T-cell (primary cell): ENCODE data around the gene HSD17B8. TPM values are rescaled to one million over a fixed set of nuclear protein-coding genes. Genes with fewer than 3 reads are reported as not detected.

Source experiments
- ATAC-seq, 4 experiments: fragments of 200-7000 bp in 3 of 4; fragments of 150-1000 bp in 1 of 4; cut with Tn5 transposase; replicated peaks in 1 of 4; 1 replicate in 3 of 4; 2 replicates in 1 of 4; pipeline ENCODE4 v1.10.0; 2021; ENCODE audit warnings: moderate library complexity in 3 of 4, mild to moderate bottlenecking in 2 of 4, moderate number of reproducible peaks in 1 of 4
- CTCF ChIA-PET, 2 donors: fragments of 300-600 bp; sonication (Branson Sonifier 250); formaldehyde crosslinking; loops; one replicate each; lab custom pipeline; 2022; ENCODE audit warnings: antibody characterized with exemption in 2 of 2; lab: Charles Lee
- POLR2A ChIA-PET, 2 donors: fragments of 300-600 bp; sonication (Branson Sonifier 250); formaldehyde crosslinking; loops; one replicate each; lab custom pipeline; 2022; ENCODE audit warnings: antibody characterized with exemption in 2 of 2; lab: Charles Lee
- DNase-seq, 35 experiments: peaks; one replicate each; pipeline versions ENCODE4 v3.0.0 to v3.0.0-alpha.2; 2013 to 2023
- H3K27ac ChIP-seq: one replicate; pipeline ENCODE4 v1.5.1; 2013; ENCODE audit warnings: low read length
- H3K27me3 ChIP-seq, 2 experiments: replicated peaks in 1 of 2; 1 replicate in 1 of 2; 2 replicates in 1 of 2; pipeline versions ENCODE4 v1.6.1 to v1.7.0; 2013; ENCODE audit warnings: low read length in 1 of 2, mixed read lengths in 1 of 2; ENCODE audit not compliant: control insufficient read depth in 2 of 2, insufficient read depth in 2 of 2; ENCODE audit errors: extremely low read depth in 1 of 2
- H3K36me3 ChIP-seq, 2 donors: 1 replicate in 1 of 2; 2 replicates in 1 of 2; pipeline versions ENCODE4 v1.6.1 to v1.7.0; 2013; ENCODE audit warnings: low read length in 1 of 2; ENCODE audit not compliant: control insufficient read depth in 2 of 2, insufficient read depth in 1 of 2; ENCODE audit errors: extremely low read depth in 1 of 2
- H3K4me1 ChIP-seq, 2 experiments: 1 replicate in 1 of 2; 2 replicates in 1 of 2; pipeline versions ENCODE4 v1.6.1 to v1.7.0; 2013; ENCODE audit warnings: low read length in 2 of 2, mixed read lengths in 1 of 2; ENCODE audit not compliant: insufficient read depth in 2 of 2, control insufficient read depth in 1 of 2; ENCODE audit errors: extremely low read depth in 1 of 2
- H3K4me3 ChIP-seq, 2 donors: 1 replicate in 1 of 2; 2 replicates in 1 of 2; pipeline versions ENCODE4 v1.5.1 to v1.7.0; 2013; ENCODE audit warnings: mild to moderate bottlenecking in 2 of 2, low read length in 1 of 2, moderate library complexity in 1 of 2; ENCODE audit not compliant: control insufficient read depth in 1 of 2; ENCODE audit errors: extremely low read depth in 1 of 2
- H3K9me3 ChIP-seq: 2 replicates; pipeline ENCODE4 v1.7.0; 2013
- H3K27ac Mint-ChIP-seq, 2 donors: one replicate each; pipeline ENCODE4 v1.8.0; 2020 to 2021; ENCODE audit warnings: mild to moderate bottlenecking in 2 of 2, mixed read lengths in 2 of 2
- H3K27me3 Mint-ChIP-seq, 2 donors: one replicate each; pipeline ENCODE4 v1.8.0; 2021 to 2022; ENCODE audit warnings: mixed read lengths in 2 of 2
- H3K36me3 Mint-ChIP-seq: one replicate; pipeline ENCODE4 v1.8.0; 2021; ENCODE audit warnings: mixed read lengths
- H3K4me1 Mint-ChIP-seq, 3 donors: one replicate each; pipeline ENCODE4 v1.8.0; 2020 to 2022; ENCODE audit warnings: mixed read lengths in 3 of 3, mild to moderate bottlenecking in 1 of 3
- H3K4me3 Mint-ChIP-seq, 3 donors: one replicate each; pipeline ENCODE4 v1.8.0; 2020 to 2022; ENCODE audit warnings: mild to moderate bottlenecking in 3 of 3, mixed read lengths in 3 of 3, moderate library complexity in 3 of 3
- H3K9me3 Mint-ChIP-seq, 3 donors: one replicate each; pipeline ENCODE4 v1.8.0; 2020 to 2022; ENCODE audit warnings: mixed read lengths in 3 of 3
- WGBS: methylation state at CpG from one replicate; pipeline ENCODE4 v1.1.5; 2013; ENCODE audit warnings: missing lambda C conversion rate; ENCODE audit not compliant: insufficient coverage; 5-methylcytosine and 5-hydroxymethylcytosine counted together
- total RNA-seq, 35 experiments: library from RNA in 6 of 35; stranded (reverse) in 6 of 35; fragments of 120-200 nt in 1 of 35; gene quantifications; one replicate each; pipeline versions ENCODE4 v1.2.1 to v1.2.4 and lab custom pipeline; 2013 to 2026

The HSD17B8 gene
- total RNA-seq, 5 donors from 2014 or later (not counting 1 experiment from before 2014, with no cell fraction given) = 13.9 to 27.7 (median 24.4) TPM

DNA sequence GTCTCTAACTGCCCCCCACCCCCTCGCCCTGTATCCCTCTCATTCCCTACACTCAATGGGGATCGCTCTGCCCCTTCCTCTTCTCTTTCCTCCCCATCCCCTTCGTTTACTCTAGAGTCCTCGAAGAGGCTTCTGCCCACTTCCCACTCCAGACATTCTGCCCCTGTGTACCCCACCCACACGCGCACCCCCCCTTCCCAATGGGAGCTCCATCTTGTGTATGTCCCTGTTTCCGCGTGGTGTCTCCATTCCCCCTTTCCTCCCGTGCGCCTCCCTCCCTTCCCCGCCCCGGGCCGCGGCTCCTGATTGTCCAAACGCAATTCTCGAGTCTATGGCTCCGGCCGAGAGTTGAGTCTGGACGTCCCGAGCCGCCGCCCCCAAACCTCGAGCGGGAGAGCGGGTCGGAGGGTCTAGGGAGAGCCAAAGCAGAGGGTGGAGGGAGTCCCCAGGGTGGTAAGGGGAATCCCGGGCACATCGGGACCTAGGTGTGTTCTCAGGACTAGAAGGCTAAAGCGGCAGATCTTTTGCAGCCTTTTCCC is 3.2 kb downstream of the HSD17B8 start:
- peaks cover 29% of the 10 kb centered on the region for H3K36me3 Mint-ChIP-seq
- Histone ChIP-seq H3K9me3 (no peaks in the 10 kb centered on the region), H3K4me3 (peak overlapping the region; percentile 84 to 98), H3K4me1 (peaks cover 13 to 46% of the 10 kb centered on the region in 2 experiments), H3K36me3 (peaks cover 0 to 37% of the 10 kb centered on the region in 2 donors), H3K27ac (peak overlapping the region; percentile 93), H3K27me3 (peaks cover 0 to 12% of the 10 kb centered on the region in 2 experiments)
- WGBS = 5% methylated on average over 17 of the region's 29 CpGs
- peak overlapping the region; percentile 80 to 84 for H3K27ac Mint-ChIP-seq
- ChIA-PET CTCF (interaction anchor here (0.5 to 1.3 kb wide), 4 partner anchors 11 to 43 kb away, joined by 3 to 15 read pairs (median 4); no protein-coding TSS in a partner anchor), POLR2A (interaction anchor here (0.6 to 0.7 kb wide), 2 partner anchors 41 to 64 kb away, joined by 3 read pairs; no protein-coding TSS in a partner anchor)
- H3K4me1 Mint-ChIP-seq = peaks cover 51 to 57% (median 53%) of the 10 kb centered on the region in 3 donors
- H3K9me3 Mint-ChIP-seq = no peaks in the 10 kb centered on the region
- no peak for ATAC-seq
- DNase-seq = peak in 1 of 35 experiments; percentile 56
- peak overlapping the region; percentile 81 to 89 (median 87) for H3K4me3 Mint-ChIP-seq
- peaks cover 0 to 11% of the 10 kb centered on the region in 2 donors for H3K27me3 Mint-ChIP-seq

DNA sequence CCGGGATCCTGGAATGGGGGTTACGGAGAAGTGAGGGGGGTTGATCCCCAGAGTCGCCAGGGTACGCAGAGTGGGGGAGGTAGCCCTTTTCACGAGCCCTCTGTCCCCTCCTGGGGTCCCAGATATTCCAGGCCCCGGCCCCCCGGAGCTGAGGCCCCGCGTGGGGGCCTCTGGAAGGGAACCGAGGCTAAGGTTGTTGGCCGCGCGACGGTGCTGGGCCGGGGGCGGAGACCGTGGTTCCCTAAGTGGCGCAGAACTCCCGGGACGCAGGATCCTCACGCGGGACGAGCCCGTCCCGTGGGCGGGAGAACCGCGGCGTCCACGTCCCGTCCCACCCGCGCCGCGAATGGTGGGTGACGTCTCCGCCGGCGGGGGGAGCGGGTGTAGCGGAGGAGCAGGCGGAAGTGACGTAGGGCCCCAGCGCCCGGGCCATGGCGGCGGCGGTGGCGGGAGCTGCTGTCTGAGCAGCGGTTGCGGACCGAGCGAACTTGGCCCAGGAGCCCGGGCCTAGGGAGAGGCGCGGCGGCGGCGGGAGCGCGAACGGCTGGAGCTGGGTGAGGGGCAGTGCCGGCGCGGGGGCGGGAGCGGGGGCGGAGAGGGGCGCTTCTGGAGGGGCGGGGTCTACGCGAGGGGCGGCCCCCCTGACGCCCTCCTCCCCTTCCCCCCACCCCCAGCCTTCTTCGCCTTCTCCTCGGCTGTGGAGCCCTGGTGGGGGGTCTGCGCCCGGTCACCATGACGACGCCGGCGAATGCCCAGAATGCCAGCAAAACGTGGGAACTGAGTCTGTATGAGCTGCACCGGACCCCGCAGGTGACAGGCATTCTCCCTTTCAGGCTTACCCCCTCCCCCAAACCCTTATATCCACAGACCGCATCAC is 3.9 kb downstream of the HSD17B8 start, which contains the start of gene RING1:
RING1 (plus strand) TSS at position 410 of the 877 bp plus-strand sequence; CDS start at position 733, 323 bp downstream.
- Mint-ChIP-seq H3K4me3 (peak within 1 kb of the TSS; percentile 81 to 89 (median 87)), H3K36me3 (peaks cover 22% of the 10 kb centered on the region), H3K9me3 (no peaks in the 10 kb centered on the region), H3K4me1 (peaks cover 51 to 57% (median 53%) of the 10 kb centered on the region in 3 donors), H3K27ac (peak within 1 kb of the TSS; percentile 83 to 84), H3K27me3 (peaks cover 0 to 18% of the 10 kb centered on the region in 2 donors)
- whole genome bisulfite sequencing = under 1% methylated on average over 69 of the region's 86 CpGs
- ChIA-PET CTCF (interaction anchor here (0.5 to 1.3 kb wide), 8 partner anchors 10 to 267 kb away, joined by 3 to 15 read pairs (median 3); no protein-coding TSS in a partner anchor), POLR2A (interaction anchor here (0.6 to 1.1 kb wide), 6 partner anchors 26 to 355 kb away, joined by 3 to 4 read pairs (median 4); partner anchors contain the start of gene TAP1 (in 1 of the 2))
- ATAC-seq = peak; percentile 64 to 75 (median 68)
- Histone ChIP-seq H3K27me3 (peaks cover 0 to 18% of the 10 kb centered on the region in 2 experiments), H3K27ac (peak within 1 kb of the TSS; percentile 93), H3K9me3 (no peaks in the 10 kb centered on the region), H3K36me3 (peaks cover 0 to 30% of the 10 kb centered on the region in 2 donors), H3K4me3 (peak within 1 kb of the TSS; percentile 84 to 98), H3K4me1 (peaks cover 13 to 53% of the 10 kb centered on the region in 2 experiments)
- DNase-seq = peak; percentile 74 to 94 (median 85)

DNA sequence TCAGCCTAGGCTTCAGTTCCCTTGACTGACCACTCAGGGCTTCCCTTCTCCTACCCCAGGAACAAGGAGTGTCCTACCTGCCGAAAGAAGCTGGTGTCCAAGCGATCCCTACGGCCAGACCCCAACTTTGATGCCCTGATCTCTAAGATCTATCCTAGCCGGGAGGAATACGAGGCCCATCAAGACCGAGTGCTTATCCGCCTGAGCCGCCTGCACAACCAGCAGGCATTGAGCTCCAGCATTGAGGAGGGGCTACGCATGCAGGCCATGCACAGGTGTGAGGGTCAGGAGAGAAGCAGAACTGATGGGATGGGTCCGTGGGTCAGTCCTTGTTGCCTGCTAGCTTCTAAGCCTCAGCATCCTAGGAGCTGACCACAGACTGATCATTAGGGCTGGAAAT is 5.4 kb downstream of the HSD17B8 start:
- Mint-ChIP-seq H3K4me3 (peak overlapping the region in 2 of 3 donors; percentile 87 to 89), H3K27me3 (peaks cover 10 to 25% of the 10 kb centered on the region in 2 donors), H3K4me1 (peaks cover 50 to 58% (median 50%) of the 10 kb centered on the region in 3 donors), H3K27ac (no peak overlapping the region), H3K36me3 (peaks cover 20% of the 10 kb centered on the region), H3K9me3 (no peaks in the 10 kb centered on the region)
- ATAC-seq (no peak), DNase-seq (no peak)
- 95% methylated on average over 7 of the region's 10 CpGs for WGBS
- CTCF ChIA-PET = no interaction called here
- H3K4me1 ChIP-seq = peaks cover 10 to 46% of the 10 kb centered on the region in 2 experiments
- H3K4me3 ChIP-seq = no peak overlapping the region
- POLR2A ChIA-PET = interaction anchor here in 1 of 2 donors (0.6 kb wide), 1 partner anchor 159 kb away, joined by 4 read pairs; no protein-coding TSS in a partner anchor
- H3K27ac ChIP-seq = no peak overlapping the region
- peaks cover 0 to 24% of the 10 kb centered on the region in 2 donors for H3K36me3 ChIP-seq
- no peaks in the 10 kb centered on the region for H3K9me3 ChIP-seq
- peaks cover 0 to 29% of the 10 kb centered on the region in 2 experiments for H3K27me3 ChIP-seq

DNA sequence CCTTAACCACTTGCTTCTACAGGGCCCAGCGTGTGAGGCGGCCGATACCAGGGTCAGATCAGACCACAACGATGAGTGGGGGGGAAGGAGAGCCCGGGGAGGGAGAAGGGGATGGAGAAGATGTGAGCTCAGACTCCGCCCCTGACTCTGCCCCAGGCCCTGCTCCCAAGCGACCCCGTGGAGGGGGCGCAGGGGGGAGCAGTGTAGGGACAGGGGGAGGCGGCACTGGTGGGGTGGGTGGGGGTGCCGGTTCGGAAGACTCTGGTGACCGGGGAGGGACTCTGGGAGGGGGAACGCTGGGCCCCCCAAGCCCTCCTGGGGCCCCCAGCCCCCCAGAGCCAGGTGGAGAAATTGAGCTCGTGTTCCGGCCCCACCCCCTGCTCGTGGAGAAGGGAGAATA is 6.7 kb downstream of the HSD17B8 start:
- Mint-ChIP-seq H3K4me3 (no peak overlapping the region), H3K4me1 (peaks cover 37 to 45% (median 39%) of the 10 kb centered on the region in 3 donors), H3K9me3 (no peaks in the 10 kb centered on the region), H3K27ac (no peak overlapping the region), H3K36me3 (peaks cover 20% of the 10 kb centered on the region), H3K27me3 (peaks cover 10 to 33% of the 10 kb centered on the region in 2 donors)
- peaks cover 0 to 42% of the 10 kb centered on the region in 2 experiments for H3K27me3 ChIP-seq
- H3K4me3 ChIP-seq = no peak overlapping the region
- DNase-seq (no peak), ATAC-seq (no peak)
- H3K4me1 ChIP-seq = peaks cover 7 to 41% of the 10 kb centered on the region in 2 experiments
- no peak overlapping the region for H3K27ac ChIP-seq
- peaks cover 0 to 24% of the 10 kb centered on the region in 2 donors for H3K36me3 ChIP-seq
- ChIA-PET CTCF (interaction anchor here in 1 of 2 donors (0.5 kb wide), 1 partner anchor 133 kb away, joined by 11 read pairs; no protein-coding TSS in a partner anchor), POLR2A (no interaction called here)
- H3K9me3 ChIP-seq = no peaks in the 10 kb centered on the region
- 73% methylated on average over 3 of the region's 17 CpGs for WGBS

DNA sequence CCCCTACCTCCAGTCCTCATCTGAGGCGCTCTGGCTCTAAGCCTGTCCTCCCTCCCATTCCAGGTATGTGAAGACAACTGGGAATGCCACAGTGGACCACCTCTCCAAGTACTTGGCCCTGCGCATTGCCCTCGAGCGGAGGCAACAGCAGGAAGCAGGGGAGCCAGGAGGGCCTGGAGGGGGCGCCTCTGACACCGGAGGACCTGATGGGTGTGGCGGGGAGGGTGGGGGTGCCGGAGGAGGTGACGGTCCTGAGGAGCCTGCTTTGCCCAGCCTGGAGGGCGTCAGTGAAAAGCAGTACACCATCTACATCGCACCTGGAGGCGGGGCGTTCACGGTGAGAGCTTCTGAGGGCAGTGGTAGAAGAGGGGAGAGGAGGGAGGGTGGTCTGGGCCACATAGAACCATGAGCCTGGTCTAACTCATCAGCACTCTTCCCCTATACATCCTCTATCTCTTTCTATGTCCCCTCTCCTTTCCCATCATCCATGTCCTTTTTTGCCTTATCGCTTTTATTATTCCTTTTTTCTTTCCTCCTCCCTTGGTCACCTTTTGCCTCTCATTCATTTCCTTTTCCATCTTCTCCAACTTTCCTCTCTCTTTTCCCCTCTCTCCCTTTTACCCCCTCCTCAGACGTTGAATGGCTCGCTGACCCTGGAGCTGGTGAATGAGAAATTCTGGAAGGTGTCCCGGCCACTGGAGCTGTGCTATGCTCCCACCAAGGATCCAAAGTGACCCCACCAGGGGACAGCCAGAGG is 7.4 kb downstream of the HSD17B8 start:
- peak overlapping the region in 1 of 2 donors; percentile 12 for H3K4me3 ChIP-seq
- Mint-ChIP-seq H3K36me3 (peaks cover 20% of the 10 kb centered on the region), H3K4me3 (no peak overlapping the region), H3K27me3 (peaks cover 10 to 35% of the 10 kb centered on the region in 2 donors), H3K27ac (no peak overlapping the region), H3K4me1 (peaks cover 33 to 41% (median 36%) of the 10 kb centered on the region in 3 donors), H3K9me3 (no peaks in the 10 kb centered on the region)
- ATAC-seq (no peak), DNase-seq (no peak)
- H3K9me3 ChIP-seq = no peaks in the 10 kb centered on the region
- POLR2A ChIA-PET = no interaction called here
- 96% methylated on average over 4 of the region's 18 CpGs for WGBS
- H3K27me3 ChIP-seq = peaks cover 0 to 48% of the 10 kb centered on the region in 2 experiments
- H3K36me3 ChIP-seq = peaks cover 0 to 24% of the 10 kb centered on the region in 2 donors
- H3K4me1 ChIP-seq = peaks cover 7 to 45% of the 10 kb centered on the region in 2 experiments
- CTCF ChIA-PET = interaction anchor here in 1 of 2 donors (0.5 kb wide), 1 partner anchor 132 kb away, joined by 11 read pairs; no protein-coding TSS in a partner anchor
- H3K27ac ChIP-seq = no peak overlapping the region
